Measurements from ENCODE around the gene ELMO1.

DNA sequence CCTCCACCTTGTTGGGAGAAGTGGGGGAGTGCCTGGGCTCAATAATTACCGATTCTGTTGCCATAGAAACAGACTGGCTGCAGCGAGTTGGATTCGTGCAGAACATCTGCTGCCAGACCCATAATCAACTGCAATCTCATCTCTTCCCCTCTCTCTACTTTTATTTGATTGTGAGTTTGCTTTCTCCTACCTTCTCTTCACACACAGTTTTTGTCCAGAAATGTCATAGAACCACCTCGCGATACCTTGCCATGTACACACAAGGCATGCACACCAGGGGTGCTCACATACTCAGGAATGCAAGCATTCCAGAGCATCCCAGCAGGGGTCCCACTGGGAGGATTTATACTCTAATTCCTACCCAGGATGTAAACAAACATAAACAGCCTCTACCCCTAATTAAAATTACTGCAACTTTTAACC, 462.1 kb downstream of the ELMO1 start:
- TF ChIP-seq, protein P1, sequence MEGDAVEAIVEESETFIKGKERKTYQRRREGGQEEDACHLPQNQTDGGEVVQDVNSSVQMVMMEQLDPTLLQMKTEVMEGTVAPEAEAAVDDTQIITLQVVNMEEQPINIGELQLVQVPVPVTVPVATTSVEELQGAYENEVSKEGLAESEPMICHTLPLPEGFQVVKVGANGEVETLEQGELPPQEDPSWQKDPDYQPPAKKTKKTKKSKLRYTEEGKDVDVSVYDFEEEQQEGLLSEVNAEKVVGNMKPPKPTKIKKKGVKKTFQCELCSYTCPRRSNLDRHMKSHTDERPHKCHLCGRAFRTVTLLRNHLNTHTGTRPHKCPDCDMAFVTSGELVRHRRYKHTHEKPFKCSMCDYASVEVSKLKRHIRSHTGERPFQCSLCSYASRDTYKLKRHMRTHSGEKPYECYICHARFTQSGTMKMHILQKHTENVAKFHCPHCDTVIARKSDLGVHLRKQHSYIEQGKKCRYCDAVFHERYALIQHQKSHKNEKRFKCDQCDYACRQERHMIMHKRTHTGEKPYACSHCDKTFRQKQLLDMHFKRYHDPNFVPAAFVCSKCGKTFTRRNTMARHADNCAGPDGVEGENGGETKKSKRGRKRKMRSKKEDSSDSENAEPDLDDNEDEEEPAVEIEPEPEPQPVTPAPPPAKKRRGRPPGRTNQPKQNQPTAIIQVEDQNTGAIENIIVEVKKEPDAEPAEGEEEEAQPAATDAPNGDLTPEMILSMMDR (IDR thresholded peaks at IDR 0.05): no peak
- no peak for TF ChIP-seq POLR2A (IDR thresholded peaks at IDR 0.05)

All from body of pancreas (tissue), 4 donors.